K562 (cell line): ENCODE measurements around the gene NR5A2. TPM values are rescaled to one million over a fixed set of nuclear protein-coding genes. Genes with fewer than 3 reads are reported as not detected.
A peak's percentile ranks its signal among the peaks of the same experiment; 100 is the strongest.

ENCODE experiments used
- BCOR ChIP-seq: fragments of 450-650 bp; IDR thresholded peaks from 2 replicates; pipeline ENCODE4 v1.6.1; 2016
- BRF1 ChIP-seq: IDR thresholded peaks from 3 replicates; pipeline ENCODE4 v1.6.1; 2011; ENCODE audit warnings: borderline replicate concordance, mild to moderate bottlenecking; ENCODE audit not compliant: insufficient read length; ENCODE audit errors: extremely low read depth
- CHD2 ChIP-seq: IDR thresholded peaks from 2 replicates; pipeline ENCODE4 v1.6.1; 2011; ENCODE audit warnings: low read depth, low read length
- CSDE1 ChIP-seq, 2 experiments: fragments of 450-650 bp; IDR thresholded peaks; 2 replicates each; pipeline ENCODE4 v1.6.1; 2016; ENCODE audit warnings: mild to moderate bottlenecking in 1 of 2
- CTCF ChIP-seq, 3 experiments: IDR thresholded peaks in 2 of 3; conservative IDR thresholded peaks in 1 of 3; 2 replicates each; pipeline ENCODE4 v1.5.1; 2011 to 2012; ENCODE audit warnings: low read length in 3 of 3, mild to moderate bottlenecking in 3 of 3, control low read depth in 2 of 3, improper control_type of control experiment in 1 of 3, inconsistent platforms in 1 of 3, low read depth in 1 of 3, mixed read lengths in 1 of 3, moderate library complexity in 1 of 3; ENCODE audit not compliant: insufficient read depth in 2 of 3
- DMBX1 ChIP-seq: fragments of 250-450 bp; sonication (Bioruptor Pico); IDR thresholded peaks from 2 replicates; pipeline ENCODE4 v1.8.0; 2022; ENCODE audit warnings: inconsistent platforms, mild to moderate bottlenecking, moderate library complexity, borderline replicate concordance
- ELF1 ChIP-seq: fragments of 200-800 bp; sonication (Bioruptor generic); IDR thresholded peaks from 2 replicates; pipeline ENCODE4 v1.6.1; 2016; ENCODE audit warnings: missing genetic modification characterization, missing compliant biosample characterization
- ELF2 ChIP-seq: fragments of 250-450 bp; sonication (Bioruptor Pico); IDR thresholded peaks from 2 replicates; pipeline ENCODE4 v1.5.0; 2021; ENCODE audit warnings: mild to moderate bottlenecking
- HMG20B ChIP-seq: fragments of 250-450 bp; sonication (Bioruptor Pico); IDR thresholded peaks from 2 replicates; pipeline ENCODE4 v1.5.0; 2021; ENCODE audit warnings: mild to moderate bottlenecking
- NR3C1 ChIP-seq: sonication (generic); formaldehyde crosslinking; IDR thresholded peaks from 2 replicates; pipeline ENCODE4 v1.8.1; 2022; ENCODE audit warnings: missing genetic modification reagents
- RBM17 ChIP-seq: fragments of 200-400 bp; formaldehyde crosslinking; IDR thresholded peaks from 2 replicates; pipeline ENCODE4 v1.6.1; 2017; ENCODE audit warnings: low read depth, mild to moderate bottlenecking, low read length, borderline replicate concordance
- SIN3B ChIP-seq: fragments of 450-650 bp; IDR thresholded peaks from 2 replicates; pipeline ENCODE4 v1.6.1; 2017; ENCODE audit warnings: low read depth, mild to moderate bottlenecking, moderate library complexity
- SMARCB1 ChIP-seq: IDR thresholded peaks from 2 replicates; pipeline ENCODE4 v1.6.1; 2011; ENCODE audit warnings: improper control_type of control experiment, low read depth; ENCODE audit not compliant: insufficient read length
- SNRNP70 ChIP-seq: fragments of 200-400 bp; formaldehyde crosslinking; optimal IDR thresholded peaks from 2 replicates; pipeline ENCODE3; 2017; ENCODE audit warnings: low read depth, low read length
- STAG1 ChIP-seq: sonication (generic); formaldehyde crosslinking; IDR thresholded peaks from 2 replicates; pipeline ENCODE4 v1.5.0; 2020; ENCODE audit warnings: missing genetic modification reagents, borderline replicate concordance
- ZBTB5 ChIP-seq: fragments of 450-650 bp; IDR thresholded peaks from 2 replicates; pipeline ENCODE4 v1.6.1; 2017; ENCODE audit warnings: antibody characterized with exemption
- ZBTB7A ChIP-seq: IDR thresholded peaks from 2 replicates; pipeline ENCODE4 v1.6.1; 2011; ENCODE audit warnings: low read depth, mild to moderate bottlenecking, low read length, moderate library complexity, borderline replicate concordance; ENCODE audit not compliant: control insufficient read depth
- ZNF324 ChIP-seq: fragments of 250-450 bp; sonication (Bioruptor Pico); IDR thresholded peaks from 2 replicates; pipeline ENCODE4 v1.4.0; 2020; ENCODE audit warnings: mild to moderate bottlenecking
- ZNF436 ChIP-seq: fragments of 250-450, 450-650 bp; sonication (Bioruptor Pico); formaldehyde crosslinking; IDR thresholded peaks from 2 replicates; pipeline ENCODE4 v1.7.0; 2020; ENCODE audit warnings: mild to moderate bottlenecking
- ZNF609 ChIP-seq: sonication (generic); formaldehyde crosslinking; IDR thresholded peaks from 2 replicates; pipeline ENCODE4 v1.8.1; 2023; ENCODE audit warnings: missing genetic modification reagents, mild to moderate bottlenecking, borderline replicate concordance
- ZNF75A ChIP-seq: fragments of 450-650 bp; formaldehyde crosslinking; IDR thresholded peaks from 2 replicates; pipeline ENCODE4 v1.4.0; 2020; ENCODE audit warnings: mild to moderate bottlenecking
- ZNF830 ChIP-seq: fragments of 250-450 bp; sonication (Bioruptor Pico); IDR thresholded peaks from 2 replicates; pipeline ENCODE4 v1.5.0; 2021; ENCODE audit warnings: mild to moderate bottlenecking
- polyA plus RNA-seq, 8 experiments: library from polyadenylated mRNA; depleted of rRNA in 4 of 8; stranded (reverse) in 5 of 8; unstranded in 3 of 8; fragments of >200 nt; fragmentation: Nextera tagmentation in 2 of 8; fragmentation: Illumina TruSeq in 1 of 8; extraction: Ambion mirVana in 2 of 8; extraction: Trizol in 1 of 8; gene quantifications; 2 replicates each; pipeline versions ENCODE4 v1.2.1 to v1.2.3, GENCODE V29; 2011 to 2014; ENCODE audit warnings: inconsistent platforms in 1 of 8, missing spikeins in 1 of 8
- total RNA-seq, 7 experiments: library from RNA; depleted of rRNA in 6 of 7; stranded (reverse); fragments of >200 nt in 6 of 7; fragmentation: Illumina TruSeq in 2 of 7; extraction: Trizol in 2 of 7; gene quantifications; 2 replicates each; pipeline versions ENCODE4 v1.2.1 to v1.2.3, GENCODE V29; 2011 to 2021; ENCODE audit warnings: low replicate concordance in 1 of 7

The NR5A2 gene
- total and polyA plus RNA-seq, 9 of the 15 experiments (the other 6 are each of a cell fraction or from before 2014, with no cell fraction given): 0.13 to 0.40 (median 0.29) TPM

- TF ChIP-seq ZBTB7A (peak; percentile 99), ZNF436 (CRISPR knock-in tag) (no peak), SNRNP70 (no peak), CHD2 (no peak), SIN3B (no peak), RBM17 (no peak), DMBX1 (CRISPR knock-in tag) (peak; percentile 94), ZNF324 (CRISPR knock-in tag) (no peak), NR3C1 (CRISPR knock-in tag) (no peak), STAG1 (no peak), BRF1 (no peak), SMARCB1 (no peak), ELF2 (CRISPR knock-in tag) (no peak; the same call in 1 of the 2 replicates), ZNF609 (CRISPR knock-in tag) (no peak), ZBTB5 (no peak), CTCF (IDR thresholded peaks at IDR 0.05 in 2 of 3, conservative IDR thresholded peaks at IDR 0.05 in 1 of 3; ENCODE audit: insufficient read depth in 2 of 3, low read depth in 1 of 3, low read length in 3 of 3) (no peak), ELF1 (tag) (peak; percentile 49; the same call in 1 of the 2 replicates), HMG20B (CRISPR knock-in tag) (no peak), CSDE1 (IDR thresholded peaks at IDR 0.05) (no peak), ZNF75A (CRISPR knock-in tag) (no peak), ZNF830 (no peak), BCOR (peak; percentile 83)
Measured at GRCh38 chr1:200154069-200154767, 126.7 kb downstream of the NR5A2 start (continued).
